ENCODE data around the gene MED29.
"Not testable (repeated sequence)": the region's sequence is repeated elsewhere in the genome, so short reads cannot be mapped to it uniquely, and the experiment has no call there.

The MED29 gene

GRCh38 chr19:39369200-39369599 lies 22.0 kb upstream of the MED29 start:
- no peak for DNase-seq (ENCODE audit: low spot score)
- TF ChIP-seq CTCF (IDR thresholded peaks at IDR 0.05; ENCODE audit: extremely low read depth, insufficient read depth, missing control alignments): no peak
- in situ Hi-C loops (cut with MboI; ENCODE audit: low pct_unique_long_range_greater_than_20kb, low sequenced_read_pairs, unreplicated experiment): no loop called here

DNA sequence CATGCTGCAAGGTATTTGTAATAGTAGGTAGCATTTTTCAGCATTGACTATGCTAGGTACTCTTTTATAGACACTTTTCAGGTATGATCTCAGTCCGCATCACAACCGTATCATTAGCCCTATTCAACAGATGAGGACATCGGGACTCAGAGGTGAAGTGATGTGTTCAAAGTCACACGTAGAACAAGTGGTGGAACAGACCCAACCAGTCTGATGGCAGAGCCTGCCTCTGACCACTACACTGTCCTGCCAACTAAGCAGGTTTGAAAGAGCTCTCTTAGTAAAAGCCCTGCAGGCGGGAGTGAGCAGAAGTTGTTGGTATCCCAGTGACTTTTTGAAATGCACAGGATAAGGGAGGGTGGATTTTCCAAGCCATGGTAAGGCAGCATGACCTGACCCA lies 20.4 kb upstream of the MED29 start:
- DNase-seq (ENCODE audit: low spot score): no peak
- TF ChIP-seq CTCF (IDR thresholded peaks at IDR 0.05; ENCODE audit: extremely low read depth, insufficient read depth, missing control alignments): no peak
- in situ Hi-C loops (cut with MboI; ENCODE audit: low pct_unique_long_range_greater_than_20kb, low sequenced_read_pairs, unreplicated experiment): no loop called here

DNA sequence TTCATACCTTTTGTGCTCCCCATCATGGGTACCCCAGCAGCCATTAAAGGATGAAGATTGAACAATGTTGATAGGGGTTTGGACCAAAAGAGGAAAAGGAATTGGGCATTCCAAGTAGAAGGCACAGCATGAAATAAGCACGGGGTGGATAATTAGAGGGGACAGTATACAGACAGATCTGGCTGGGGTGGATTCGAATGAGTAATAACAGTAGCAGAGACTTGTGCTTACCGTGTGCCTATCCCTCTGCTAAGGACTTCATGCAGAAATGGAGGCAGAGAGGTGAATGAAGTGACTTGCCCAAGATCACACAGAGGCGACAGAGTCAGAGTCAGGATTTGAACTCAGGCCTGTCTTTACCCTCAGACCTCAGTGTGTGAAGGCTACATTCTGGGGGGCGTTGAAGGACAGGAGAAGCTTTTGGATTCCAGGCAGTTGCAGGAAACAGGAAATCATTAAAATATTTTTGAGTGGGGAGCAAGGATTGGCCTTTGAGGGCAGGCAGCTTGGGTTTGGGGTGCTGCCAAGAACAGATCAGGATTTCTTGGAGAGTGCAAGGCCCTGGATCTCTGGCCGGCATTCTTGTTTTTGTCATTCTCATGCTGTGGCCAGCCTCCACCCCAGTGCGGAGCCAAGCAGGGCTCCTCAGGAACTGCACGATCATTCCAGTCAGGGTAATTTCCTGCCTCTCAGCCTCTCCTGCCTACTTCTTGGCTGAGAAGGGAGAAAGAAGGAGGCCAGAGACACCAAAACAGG lies 19.0 kb upstream of the MED29 start:
- TF ChIP-seq CTCF (IDR thresholded peaks at IDR 0.05; ENCODE audit: extremely low read depth, insufficient read depth, missing control alignments): no peak
- in situ Hi-C loops (cut with MboI; ENCODE audit: low pct_unique_long_range_greater_than_20kb, low sequenced_read_pairs, unreplicated experiment): no loop called here
- no peak for DNase-seq (ENCODE audit: low spot score)

- in situ Hi-C loops (cut with MboI; ENCODE audit: low pct_unique_long_range_greater_than_20kb, low sequenced_read_pairs, unreplicated experiment): no loop called here
- no peak for TF ChIP-seq CTCF (IDR thresholded peaks at IDR 0.05; ENCODE audit: extremely low read depth, insufficient read depth, missing control alignments)
- DNase-seq (ENCODE audit: low spot score): no peak
These were observed 18.2 kb upstream of the MED29 start for GRCh38 chr19:39372941-39373340.

- no peak for TF ChIP-seq CTCF (IDR thresholded peaks at IDR 0.05; ENCODE audit: extremely low read depth, insufficient read depth, missing control alignments)
- DNase-seq (ENCODE audit: low spot score): no peak
- in situ Hi-C loops (cut with MboI; ENCODE audit: low pct_unique_long_range_greater_than_20kb, low sequenced_read_pairs, unreplicated experiment): no loop called here
These were observed 15.2 kb upstream of the MED29 start for GRCh38 chr19:39375929-39376328.

- in situ Hi-C loops (cut with MboI; ENCODE audit: low pct_unique_long_range_greater_than_20kb, low sequenced_read_pairs, unreplicated experiment): no loop called here
- DNase-seq (ENCODE audit: low spot score): no peak
These were observed 13.5 kb upstream of the MED29 start for GRCh38 chr19:39377373-39378362.

DNA sequence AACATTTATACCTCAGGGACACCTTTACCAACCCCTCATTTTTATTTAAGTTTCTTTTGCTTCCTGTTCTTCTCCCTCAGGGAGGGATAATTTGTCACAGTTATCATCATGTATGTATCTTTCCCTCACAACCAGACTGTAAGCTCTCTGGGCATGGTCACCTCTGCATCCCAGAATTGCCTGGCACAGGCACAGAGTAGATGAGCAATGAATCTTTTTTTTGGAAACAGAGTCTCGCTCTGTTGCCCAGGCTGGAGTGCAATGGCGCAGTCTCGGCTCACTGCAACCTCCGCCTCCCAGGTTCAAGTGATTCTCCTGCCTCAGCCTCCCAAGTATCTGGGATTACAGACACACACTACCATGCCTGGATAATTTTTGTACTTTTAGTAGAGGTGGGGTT lies 11.8 kb upstream of the MED29 start:
- in situ Hi-C loops (cut with MboI; ENCODE audit: low pct_unique_long_range_greater_than_20kb, low sequenced_read_pairs, unreplicated experiment): not testable (repeated sequence)

More at GRCh38 chr19:39377373-39378362, 13.5 kb upstream of the MED29 start:
- no peak for TF ChIP-seq CTCF (IDR thresholded peaks at IDR 0.05; ENCODE audit: extremely low read depth, insufficient read depth, missing control alignments)

More for the DNA sequence above, 11.8 kb upstream of the MED29 start:
- DNase-seq (ENCODE audit: low spot score): not testable (repeated sequence)

Data from GM13977 (cell line).